Osteoblast (primary cell): Measurements from ENCODE around the gene CCKAR. TPM values are rescaled to one million over a fixed set of nuclear protein-coding genes. Genes with fewer than 3 reads are reported as not detected.

Experiments
- DNase-seq: peaks from one replicate; pipeline ENCODE4 v3.0.0; 2011; ENCODE audit warnings: low spot score, mixed read lengths; ENCODE audit not compliant: insufficient read length; ENCODE audit errors: missing footprints
- H2AFZ ChIP-seq: 2 replicates; pipeline ENCODE4 v1.6.0; 2011; ENCODE audit warnings: mild to moderate bottlenecking, low read length
- H3K27ac ChIP-seq: 2 replicates; pipeline ENCODE4 v1.5.1; 2011; ENCODE audit warnings: mild to moderate bottlenecking, low read depth, low read length, moderate library complexity
- H3K27me3 ChIP-seq: 2 replicates; pipeline ENCODE4 v1.6.0; 2012; ENCODE audit warnings: mild to moderate bottlenecking, control low read depth, inconsistent platforms, low read length, moderate library complexity; ENCODE audit not compliant: insufficient read depth
- H3K36me3 ChIP-seq: 2 replicates; pipeline ENCODE4 v1.5.1; 2011; ENCODE audit warnings: mild to moderate bottlenecking, low read length, control low read depth, moderate library complexity; ENCODE audit not compliant: insufficient read depth
- H3K4me1 ChIP-seq: 2 replicates; pipeline ENCODE4 v1.5.1; 2011; ENCODE audit warnings: mild to moderate bottlenecking, low read length, control low read depth, moderate library complexity; ENCODE audit not compliant: insufficient read depth
- H3K4me2 ChIP-seq: 2 replicates; pipeline ENCODE4 v1.6.0; 2011; ENCODE audit warnings: mild to moderate bottlenecking, low read length; ENCODE audit not compliant: insufficient read depth
- H3K4me3 ChIP-seq: fragments of 200-600 bp; sonication (generic); 3 replicates; pipeline ENCODE4 v1.5.1; 2012; ENCODE audit warnings: mild to moderate bottlenecking, low read length, inconsistent platforms; ENCODE audit not compliant: insufficient read depth
- H3K79me2 ChIP-seq: 2 replicates; pipeline ENCODE4 v1.6.0; 2012; ENCODE audit warnings: mild to moderate bottlenecking, low read length, control low read depth, inconsistent platforms; ENCODE audit not compliant: insufficient read depth
- H3K9me3 ChIP-seq: 2 replicates; pipeline ENCODE4 v1.5.1; 2011; ENCODE audit warnings: low read depth, low read length, control low read depth
- H4K20me1 ChIP-seq: 2 replicates; pipeline ENCODE4 v1.6.0; 2012; ENCODE audit warnings: mild to moderate bottlenecking, low read length, control low read depth; ENCODE audit not compliant: insufficient read depth
- CTCF ChIP-seq: IDR thresholded peaks from 2 replicates; pipeline ENCODE4 v1.5.1; 2011; ENCODE audit warnings: mild to moderate bottlenecking, low read depth, low read length, moderate library complexity; ENCODE audit errors: extremely low read depth
- total RNA-seq: library from RNA; depleted of rRNA; stranded (reverse); fragments of >200 nt; gene quantifications from 2 replicates; pipeline ENCODE4 v1.2.3, GENCODE V29; 2012

Gene CCKAR
- total RNA-seq, 1 donor, result 2.5 TPM

GRCh38 chr4:26482508-26483462, 7.5 kb downstream of the CCKAR start:
- Histone ChIP-seq H2AFZ (no peak overlapping the region), H3K27me3 (no peaks in the 10 kb centered on the region), H3K4me2 (no peak overlapping the region), H3K9me3 (no peaks in the 10 kb centered on the region), H3K4me1 (peaks cover 20% of the 10 kb centered on the region), H3K27ac (no peak overlapping the region), H3K4me3 (no peak overlapping the region), H4K20me1 (no peaks in the 10 kb centered on the region), H3K79me2 (no peaks in the 10 kb centered on the region), H3K36me3 (no peaks in the 10 kb centered on the region)
- DNase-seq, result no peak
- TF ChIP-seq CTCF, result no peak

GRCh38 chr4:26478330-26478729, 12.0 kb downstream of the CCKAR start:
- H3K4me3 ChIP-seq, result no peak overlapping the region
- peaks cover 8% of the 10 kb centered on the region for H3K4me1 ChIP-seq
- H3K4me2 ChIP-seq, result no peak overlapping the region
- H2AFZ ChIP-seq, result no peak overlapping the region
- H4K20me1 ChIP-seq, result no peaks in the 10 kb centered on the region
- H3K36me3 ChIP-seq, result no peaks in the 10 kb centered on the region
- TF ChIP-seq CTCF, result no peak
- no peak overlapping the region for H3K27ac ChIP-seq
- no peaks in the 10 kb centered on the region for H3K27me3 ChIP-seq
- no peaks in the 10 kb centered on the region for H3K79me2 ChIP-seq
- H3K9me3 ChIP-seq, result no peaks in the 10 kb centered on the region
- no peak for DNase-seq

GRCh38 chr4:26476545-26476944, 13.7 kb downstream of the CCKAR start:
- H3K36me3 ChIP-seq, result no peaks in the 10 kb centered on the region
- no peak for TF ChIP-seq CTCF

GRCh38 chr4:26475716-26476115, 14.6 kb downstream of the CCKAR start:
- Histone ChIP-seq H3K79me2 (no peaks in the 10 kb centered on the region), H3K27ac (no peak overlapping the region), H4K20me1 (no peaks in the 10 kb centered on the region), H2AFZ (no peak overlapping the region), H3K36me3 (no peaks in the 10 kb centered on the region), H3K4me1 (no peaks in the 10 kb centered on the region), H3K4me3 (no peak overlapping the region), H3K4me2 (no peak overlapping the region), H3K27me3 (no peaks in the 10 kb centered on the region), H3K9me3 (no peaks in the 10 kb centered on the region)
- no peak for DNase-seq
- TF ChIP-seq CTCF, result no peak

More at GRCh38 chr4:26476545-26476944, 13.7 kb downstream of the CCKAR start:
- DNase-seq, result no peak
- H2AFZ ChIP-seq, result no peak overlapping the region
- no peaks in the 10 kb centered on the region for H3K4me1 ChIP-seq
- no peak overlapping the region for H3K4me3 ChIP-seq
- H3K4me2 ChIP-seq, result no peak overlapping the region
- no peak overlapping the region for H3K27ac ChIP-seq
- H3K79me2 ChIP-seq, result no peaks in the 10 kb centered on the region
- H3K27me3 ChIP-seq, result no peaks in the 10 kb centered on the region
- no peaks in the 10 kb centered on the region for H3K9me3 ChIP-seq
- no peaks in the 10 kb centered on the region for H4K20me1 ChIP-seq
